Measurements from ENCODE around the gene FBXL15. TPM values are rescaled to one million over a fixed set of nuclear protein-coding genes. Genes with fewer than 3 reads are reported as not detected.

The FBXL15 gene
- total and polyA plus RNA-seq, 2 of the 13 experiments (the other 11 are each of a cell fraction or from before 2014, with no cell fraction given): 4.3 to 8.3 TPM

- TF ChIP-seq HNF1A (IDR thresholded peaks at IDR 0.05; ENCODE audit: low read depth): no peak
- no peak; the same call in 1 of the 2 replicates for TF ChIP-seq HNF1A (CRISPR knock-in tag; IDR thresholded peaks at IDR 0.05; ENCODE audit: borderline replicate concordance)
- no peak for TF ChIP-seq SIN3A (IDR thresholded peaks at IDR 0.05; ENCODE audit: borderline replicate concordance, low read depth, low read length)
- TF ChIP-seq POGK (CRISPR knock-in tag; conservative IDR thresholded peaks at IDR 0.05): no peak
- no peak for TF ChIP-seq CEBPB (IDR thresholded peaks at IDR 0.05; ENCODE audit: borderline replicate concordance, low read depth, low read length)
- no peak for TF ChIP-seq ZNF619 (CRISPR knock-in tag; IDR thresholded peaks at IDR 0.05)
- TF ChIP-seq ARHGAP35 (CRISPR knock-in tag; IDR thresholded peaks at IDR 0.05; ENCODE audit: borderline replicate concordance): peak; percentile 58; the same call in 1 of the 2 replicates
- TF ChIP-seq AKNA (CRISPR knock-in tag; IDR thresholded peaks at IDR 0.05; ENCODE audit: borderline replicate concordance): no peak
- no peak for TF ChIP-seq HNRNPL (IDR thresholded peaks at IDR 0.05; ENCODE audit: low read depth, low read length)
- TF ChIP-seq SSRP1 (CRISPR knock-in tag; IDR thresholded peaks at IDR 0.05): no peak
- TF ChIP-seq ZNF468 (CRISPR knock-in tag; IDR thresholded peaks at IDR 0.05): no peak
- no peak for TF ChIP-seq FOXP4 (CRISPR knock-in tag; IDR thresholded peaks at IDR 0.05)
- TF ChIP-seq ELF4 (CRISPR knock-in tag; IDR thresholded peaks at IDR 0.05; ENCODE audit: borderline replicate concordance): no peak
- no peak for TF ChIP-seq HOXA9 (CRISPR knock-in tag; IDR thresholded peaks at IDR 0.05; ENCODE audit: borderline replicate concordance)
- TF ChIP-seq ZNF552 (CRISPR knock-in tag; IDR thresholded peaks at IDR 0.05; ENCODE audit: borderline replicate concordance): peak; percentile 87; the same call in 1 of the 2 replicates
These were observed 1.3 kb downstream of the FBXL15 start (continued) for GRCh38 chr10:102421757-102422512.

Data from HepG2 (cell line).